RKO (cell line): Measurements from ENCODE around the gene NAA50.

Source experiments
- DNase-seq: peaks from one replicate; pipeline ENCODE4 v3.0.0-alpha.2; 2016; ENCODE audit warnings: low spot score

Gene NAA50

GRCh38 chr3:113745756-113746547 lies at the start of gene NAA50:
NAA50 (minus strand) TSS chr3:113746249; CDS start chr3:113745949, 300 bp downstream.
- DNase-seq = peak; percentile 89

DNA sequence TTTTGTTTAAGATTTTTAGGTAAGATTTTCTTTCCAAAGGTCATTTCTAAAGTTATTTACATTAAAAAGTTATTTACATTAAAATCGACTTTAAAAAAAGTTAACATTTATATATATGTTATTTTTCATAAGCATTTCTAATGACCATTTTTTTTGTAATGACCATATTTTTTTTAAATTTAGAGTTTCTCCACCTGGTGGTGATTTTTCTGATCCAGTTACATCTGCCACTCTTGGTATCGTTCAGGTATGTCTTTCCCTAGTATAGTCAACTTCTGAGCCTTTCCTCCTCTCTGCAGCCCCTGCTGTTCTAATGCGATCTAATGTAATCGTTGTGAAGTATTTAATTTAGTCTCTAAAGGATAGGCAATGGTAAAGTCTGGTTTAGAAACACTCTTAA lies 49.6 kb upstream of the NAA50 start:
- DNase-seq = no peak

DNA sequence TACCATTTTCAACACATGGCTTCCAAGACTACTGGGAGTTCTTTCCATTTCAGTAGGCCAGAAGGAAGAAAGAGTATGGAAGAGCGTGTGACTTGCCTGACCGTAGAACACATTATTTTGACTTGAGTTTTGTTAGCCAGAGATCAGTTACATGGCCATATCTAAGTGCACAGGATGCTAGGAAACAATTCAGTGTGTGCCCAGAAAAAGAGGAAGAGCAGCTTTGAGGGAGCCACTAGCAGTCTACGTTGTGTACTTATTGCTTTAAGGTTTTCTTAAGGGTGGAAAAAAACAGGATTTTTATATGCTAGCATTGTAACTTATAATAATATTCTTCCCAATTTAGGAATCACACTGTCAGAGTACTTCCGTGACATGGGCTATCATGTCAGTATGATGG lies 48.5 kb upstream of the NAA50 start:
- DNase-seq = no peak

DNA sequence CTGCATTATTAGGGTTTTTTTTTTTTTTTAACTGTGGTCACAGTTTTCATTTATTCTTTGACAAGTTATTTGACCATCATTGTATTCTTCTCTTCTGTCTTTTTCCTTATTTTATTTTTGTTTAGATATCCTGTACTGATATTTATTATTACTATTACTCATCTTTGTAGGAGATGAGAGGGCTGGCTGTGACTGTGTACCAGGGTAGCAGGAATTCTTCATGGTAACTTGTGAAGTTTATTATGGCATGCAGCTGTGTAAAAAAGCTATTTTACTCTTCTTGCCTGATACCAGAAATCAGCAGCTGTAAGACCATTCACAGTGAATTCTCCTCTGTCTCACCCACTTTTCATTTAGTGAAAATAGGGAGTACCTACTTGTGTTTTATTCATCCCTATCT lies 45.3 kb upstream of the NAA50 start:
- no peak for DNase-seq

DNA sequence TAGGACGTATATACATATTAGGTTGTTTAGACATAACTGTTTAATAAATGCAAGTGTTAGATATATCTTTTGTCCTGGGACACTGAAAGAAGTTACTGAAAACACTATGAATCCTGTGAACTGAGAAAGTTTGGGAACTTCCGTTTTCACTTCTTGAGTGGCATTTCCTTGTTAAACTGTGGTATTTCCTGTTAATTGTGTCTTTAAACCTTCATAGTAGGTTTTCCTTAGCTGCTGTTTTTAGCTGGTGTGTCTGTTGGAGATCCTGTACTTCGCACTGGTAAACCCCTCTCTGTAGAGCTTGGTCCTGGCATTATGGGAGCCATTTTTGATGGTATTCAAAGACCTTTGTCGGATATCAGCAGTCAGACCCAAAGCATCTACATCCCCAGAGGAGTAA lies 37.9 kb upstream of the NAA50 start:
- no peak for DNase-seq

DNA sequence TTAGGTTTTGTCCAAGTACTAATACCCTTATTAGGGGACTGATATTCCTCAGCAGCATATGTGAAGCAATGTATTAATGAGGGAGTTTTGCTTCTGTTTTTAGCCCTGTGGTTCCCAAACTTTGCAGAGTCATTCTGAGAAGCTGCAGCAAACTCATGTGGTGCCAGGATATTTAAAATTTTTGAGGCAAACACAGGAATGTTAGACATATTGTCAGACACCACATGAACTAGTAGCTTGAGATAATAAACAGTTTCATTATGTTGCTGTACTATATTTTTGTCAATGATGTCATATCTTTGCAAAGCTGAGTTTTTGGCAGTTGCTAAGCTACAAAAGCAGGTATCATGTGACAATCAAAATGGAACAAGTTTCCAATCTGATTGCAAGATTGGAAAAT lies 37.4 kb upstream of the NAA50 start:
- DNase-seq = no peak

DNA sequence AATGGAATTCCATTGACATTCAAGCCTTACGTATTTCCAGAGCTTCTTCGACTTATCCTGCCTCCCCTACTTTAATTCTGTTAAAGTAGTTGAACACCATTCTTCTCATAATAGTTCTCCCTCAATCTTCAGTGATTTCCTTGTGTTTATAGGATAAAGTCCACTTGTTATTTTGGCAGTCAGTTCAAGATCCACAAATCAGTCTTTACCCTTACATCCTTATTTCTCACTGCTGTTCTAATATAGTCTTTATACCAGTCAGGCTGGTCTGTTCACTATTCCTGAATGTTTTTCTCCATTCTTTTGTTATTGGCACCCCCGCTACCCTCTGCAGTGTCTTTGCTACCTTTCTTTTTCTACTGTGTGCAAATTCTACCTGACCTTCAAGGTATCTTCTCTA lies 30.5 kb upstream of the NAA50 start:
- no peak for DNase-seq

DNA sequence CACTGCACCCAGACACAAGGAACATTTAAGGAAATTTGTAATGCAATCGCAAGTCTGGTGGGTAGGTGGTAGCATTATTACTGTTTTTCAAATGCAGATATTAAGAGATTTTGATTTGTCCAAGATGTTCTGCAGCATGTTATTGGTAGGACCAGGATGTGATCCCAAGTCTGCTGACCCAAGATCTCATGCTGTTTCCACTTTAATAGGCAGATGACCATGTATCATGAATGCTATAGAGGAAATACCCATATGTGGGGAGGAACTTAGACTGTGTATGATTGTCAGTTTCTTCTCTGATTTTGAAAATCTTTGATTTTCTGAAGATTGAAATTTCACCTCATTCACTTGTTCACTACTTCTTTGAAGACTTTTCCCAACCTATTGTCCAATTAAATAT lies 29.5 kb upstream of the NAA50 start:
- no peak for DNase-seq

DNA sequence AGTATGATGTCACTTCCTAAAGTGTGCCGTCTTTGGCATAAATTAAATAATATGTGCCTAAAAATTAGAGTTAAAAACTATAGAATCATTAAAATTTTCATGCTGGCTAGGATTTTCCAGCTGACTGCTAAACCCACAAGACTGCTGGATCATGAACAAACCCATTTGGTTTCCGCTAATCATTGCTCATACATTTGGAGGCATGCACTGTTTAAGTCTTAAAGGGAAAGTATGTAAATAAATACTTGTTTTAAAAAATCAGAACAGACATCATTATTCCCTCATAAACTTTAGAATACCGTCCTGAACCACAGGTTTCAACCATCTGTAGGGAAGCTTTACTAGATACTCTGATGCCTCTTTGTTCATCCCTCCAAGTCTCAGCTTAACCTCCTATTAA lies 27.3 kb upstream of the NAA50 start:
- no peak for DNase-seq

- no peak for DNase-seq
Measured at GRCh38 chr3:113771993-113772392, 25.9 kb upstream of the NAA50 start.

DNA sequence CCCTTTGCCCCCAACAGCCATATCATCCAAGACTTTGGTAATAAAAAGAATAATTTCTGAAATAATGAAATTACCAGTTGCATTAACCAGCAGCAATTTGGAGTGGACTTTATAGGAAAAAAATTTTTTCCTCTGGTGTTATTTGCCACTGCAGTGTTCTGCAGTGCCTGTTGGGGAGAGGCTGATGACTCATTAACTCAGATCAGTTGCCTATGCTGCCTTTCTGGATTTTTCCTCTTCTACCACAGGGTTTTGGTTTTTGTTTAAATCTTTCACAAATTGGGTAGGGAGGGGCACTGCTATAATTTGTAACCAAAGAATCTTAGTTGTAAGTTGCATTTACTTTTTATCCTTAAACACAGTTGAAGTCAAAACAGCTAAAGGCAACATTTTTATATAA lies 23.5 kb upstream of the NAA50 start:
- peak; percentile 54 for DNase-seq

DNA sequence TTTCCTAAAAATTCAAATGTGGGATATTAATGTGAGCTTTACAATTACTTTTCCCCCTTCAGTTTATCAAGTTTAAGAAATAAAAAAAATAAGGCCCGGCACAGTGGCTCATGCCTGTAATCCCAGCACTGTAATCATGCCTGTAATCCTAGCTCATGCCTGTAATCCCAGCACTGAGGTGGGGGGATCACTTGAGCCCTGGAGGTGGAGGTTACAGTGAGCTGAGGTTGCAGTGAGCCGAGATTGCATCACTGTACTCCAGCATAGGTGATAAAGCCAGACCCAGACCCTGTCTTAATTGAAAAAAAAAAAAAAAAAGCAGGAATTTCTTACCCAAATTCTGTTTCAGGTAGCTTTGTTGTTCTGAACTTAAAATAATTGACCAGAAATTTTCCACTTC lies 18.6 kb upstream of the NAA50 start:
- no peak for DNase-seq

DNA sequence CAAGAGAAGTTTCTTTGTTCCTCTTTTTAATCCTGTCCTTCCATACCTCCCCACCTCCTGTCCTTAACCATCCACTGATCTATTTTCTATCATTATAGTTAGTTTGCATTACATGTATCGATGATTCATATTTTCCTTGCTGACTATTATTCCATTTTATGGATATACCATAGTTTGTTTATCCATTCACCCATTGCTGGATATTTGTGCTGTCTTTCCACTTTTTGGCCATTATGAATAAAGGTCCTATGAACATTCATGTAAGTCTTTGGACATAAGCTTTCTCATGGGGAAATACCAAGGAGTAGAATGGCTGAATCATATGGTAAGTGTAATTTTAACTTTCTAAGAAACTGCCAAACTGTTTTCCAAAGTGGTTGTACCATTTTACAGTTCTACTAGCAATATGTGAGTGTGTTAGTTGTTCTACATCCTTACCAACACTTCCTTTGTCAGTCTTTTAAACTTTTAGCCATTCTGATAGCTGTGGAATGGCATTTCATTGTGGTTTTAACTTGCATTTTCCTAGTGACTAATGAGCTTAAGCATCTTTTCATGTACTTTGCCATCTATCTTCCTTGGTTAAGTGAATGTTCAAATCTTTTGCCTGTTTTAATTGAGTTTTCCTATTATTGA lies 12.5 kb upstream of the NAA50 start:
- peak; percentile 47 for DNase-seq

DNA sequence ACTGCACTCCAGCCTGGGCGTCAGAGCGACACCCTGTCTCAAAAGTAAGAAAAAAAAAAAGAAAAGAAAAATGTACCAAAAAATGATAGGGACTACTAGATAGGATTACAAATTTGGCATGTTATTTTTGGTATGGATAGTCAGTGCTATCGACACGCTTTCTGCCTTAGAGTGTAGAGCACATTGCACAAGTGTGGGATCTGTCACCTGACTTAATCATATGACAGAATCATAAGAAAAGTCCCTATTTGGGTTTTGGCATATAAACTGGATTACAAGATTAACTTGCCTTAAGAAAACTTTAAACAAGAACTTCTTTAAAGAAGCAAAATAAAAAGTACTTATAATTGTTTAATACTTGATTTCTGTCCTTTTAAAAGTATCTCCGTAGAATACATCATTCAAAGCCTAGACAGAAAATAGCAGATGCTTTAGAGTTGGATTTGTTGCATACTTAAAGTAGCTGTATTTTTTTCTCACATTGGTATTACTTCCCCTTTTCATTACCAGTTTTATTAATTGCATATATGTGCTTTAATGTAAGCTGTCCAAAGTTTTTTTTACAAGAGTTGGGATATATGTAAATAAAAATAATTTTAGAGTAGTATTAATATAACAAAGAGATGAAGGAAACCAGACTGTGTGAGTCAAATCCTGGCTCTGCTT lies 8.6 kb upstream of the NAA50 start:
- no peak for DNase-seq

GRCh38 chr3:113753376-113753985 lies 7.4 kb upstream of the NAA50 start:
- DNase-seq = no peak

- no peak for DNase-seq
Measured at GRCh38 chr3:113751141-113751540, 5.1 kb upstream of the NAA50 start.

GRCh38 chr3:113747283-113748046 lies 1.4 kb upstream of the NAA50 start:
- DNase-seq = peak; percentile 56

DNA sequence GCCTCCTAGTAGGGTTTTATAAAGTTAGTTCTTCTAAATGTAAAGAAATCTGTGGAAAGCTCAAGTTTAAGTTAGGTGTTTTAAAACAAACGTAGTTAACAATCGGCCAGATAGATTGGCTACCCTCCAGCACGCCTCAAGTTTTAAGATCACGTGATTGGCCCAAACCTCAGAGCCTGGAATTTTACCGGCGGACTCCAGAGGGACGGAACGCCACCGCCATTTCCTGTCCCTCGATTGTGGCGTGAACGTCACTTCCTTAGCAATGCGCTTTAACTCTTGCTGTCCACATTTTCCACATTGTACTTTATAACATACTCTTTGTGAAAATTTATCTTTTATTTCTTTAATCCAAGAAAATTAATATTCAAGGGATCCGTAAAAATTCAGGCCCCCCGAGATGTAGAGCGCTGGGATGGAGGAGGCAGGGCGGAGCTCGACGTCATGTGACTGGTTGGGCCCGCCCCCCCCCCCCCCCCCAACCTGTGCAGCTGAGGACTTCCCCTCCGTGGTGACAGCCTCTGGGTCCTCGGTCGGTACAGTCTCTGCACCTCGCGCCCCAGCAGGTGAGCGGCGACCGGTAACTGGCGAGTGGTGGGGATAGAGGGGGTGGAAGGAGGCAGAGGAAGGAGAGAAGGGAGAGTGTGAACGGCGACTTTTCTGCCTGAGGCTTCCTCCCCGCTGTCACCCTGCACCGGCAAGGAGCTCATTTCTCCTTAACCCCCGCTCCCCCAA lies 666 bp upstream of the NAA50 start, which contains the start of gene ATP6V1A:
TSS of gene ATP6V1A (plus strand) at position 488 of the 735 bp plus-strand sequence. CDS start 31,719 bp downstream, outside the sequence.
- DNase-seq = peak; percentile 95

DNA sequence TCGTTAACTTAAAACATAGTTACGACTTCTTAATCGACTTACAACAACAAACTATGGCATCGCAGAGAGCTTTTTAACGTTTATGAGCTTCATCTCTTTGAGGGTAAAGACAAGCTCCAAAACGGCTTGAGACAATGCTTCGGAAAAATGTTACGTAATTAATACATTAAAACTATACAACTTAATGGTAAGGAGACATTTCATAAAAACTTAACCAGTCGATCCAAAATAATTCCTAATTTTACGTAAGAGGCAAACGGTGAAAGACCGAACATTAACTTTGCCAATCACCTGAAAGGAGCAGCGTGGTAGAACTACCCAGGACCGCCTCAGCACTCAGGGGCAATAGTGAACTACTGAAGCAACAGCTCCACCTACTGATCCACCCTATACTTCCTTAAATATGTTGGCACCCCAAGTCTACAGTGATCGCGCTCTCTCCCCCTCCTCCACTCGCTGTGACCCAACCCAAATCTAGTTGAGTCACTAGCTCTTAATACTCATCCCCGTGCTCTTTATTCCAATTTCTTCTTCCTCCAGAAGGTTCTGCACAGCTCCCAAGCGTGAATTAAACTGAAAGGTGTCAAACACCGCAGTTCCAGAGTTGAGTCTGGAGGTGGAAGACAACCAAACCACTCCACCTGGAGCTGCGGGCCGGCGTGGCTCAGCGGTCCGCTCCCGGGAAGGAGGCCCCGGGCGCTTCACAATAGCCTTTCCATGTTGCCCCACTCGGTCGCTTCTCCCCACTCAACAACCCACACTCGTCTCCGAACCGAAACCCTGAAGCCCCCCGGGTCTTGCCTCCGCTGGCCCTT lies 901 bp downstream of the NAA50 start:
- DNase-seq = peak; percentile 98

DNA sequence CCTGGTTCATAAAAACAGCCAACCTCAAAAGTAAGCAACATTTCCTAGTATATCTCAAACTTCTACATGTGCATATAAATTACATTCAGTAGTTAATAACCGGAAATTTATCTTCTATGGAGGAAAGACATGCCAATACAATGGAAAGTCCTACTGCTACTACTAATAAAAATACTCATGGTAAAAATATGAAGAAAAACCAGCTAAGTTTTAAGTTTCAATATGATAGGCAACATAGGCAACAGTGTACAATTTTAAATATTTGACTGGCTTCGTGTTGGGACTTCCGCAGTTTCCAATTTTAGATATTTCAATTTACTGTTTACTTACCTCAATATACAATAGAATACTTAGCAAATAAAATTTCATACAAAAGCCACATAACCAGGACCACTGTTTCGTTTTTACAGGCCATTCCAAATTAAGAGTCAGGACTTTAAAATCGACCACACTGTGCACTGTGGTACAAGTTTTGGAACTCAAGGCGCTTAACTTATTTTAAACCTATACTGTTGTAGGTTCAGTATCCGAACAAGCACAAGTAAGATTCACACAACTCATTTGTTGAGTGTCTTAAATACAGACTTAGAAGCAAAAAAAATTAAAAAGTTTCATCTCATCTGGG lies 2.9 kb downstream of the NAA50 start:
- DNase-seq = peak; percentile 36
